Measurements from ENCODE around the gene LCE2D. TPM values are rescaled to one million over a fixed set of nuclear protein-coding genes. Genes with fewer than 3 reads are reported as not detected.
"Not testable (repeated sequence)": the region's sequence is repeated elsewhere in the genome, so short reads cannot be mapped to it uniquely, and the experiment has no call there.

The LCE2D gene
- total RNA-seq, 4 donors from 2014 or later: not detected

GRCh38 chr1:152658649-152659048 is 4.5 kb upstream of the LCE2D start:
- TF ChIP-seq CTCF (IDR thresholded peaks at IDR 0.05; ENCODE audit: low read depth): no peak

DNA sequence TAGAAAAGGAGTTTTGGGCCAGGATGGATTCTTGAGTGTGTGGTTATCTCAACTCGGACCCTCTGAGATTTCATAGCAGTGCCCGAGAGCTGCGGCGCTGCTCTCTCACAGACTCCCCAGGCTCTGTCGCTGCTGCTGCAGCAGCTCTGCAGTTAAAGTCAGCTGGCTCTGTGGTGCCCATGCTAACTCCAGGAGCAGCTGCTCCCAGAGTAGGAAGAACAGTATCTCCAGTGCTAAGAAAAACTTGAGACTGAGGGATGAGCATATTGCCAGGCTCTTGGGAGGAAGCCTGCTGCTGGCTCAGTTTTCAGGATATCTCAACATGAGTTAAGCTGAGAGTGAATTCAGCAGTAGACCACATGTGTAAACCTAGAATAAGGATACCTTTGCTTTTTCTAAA is 4.5 kb downstream of the LCE2D start:
- TF ChIP-seq CTCF (IDR thresholded peaks at IDR 0.05; ENCODE audit: low read depth): no peak

DNA sequence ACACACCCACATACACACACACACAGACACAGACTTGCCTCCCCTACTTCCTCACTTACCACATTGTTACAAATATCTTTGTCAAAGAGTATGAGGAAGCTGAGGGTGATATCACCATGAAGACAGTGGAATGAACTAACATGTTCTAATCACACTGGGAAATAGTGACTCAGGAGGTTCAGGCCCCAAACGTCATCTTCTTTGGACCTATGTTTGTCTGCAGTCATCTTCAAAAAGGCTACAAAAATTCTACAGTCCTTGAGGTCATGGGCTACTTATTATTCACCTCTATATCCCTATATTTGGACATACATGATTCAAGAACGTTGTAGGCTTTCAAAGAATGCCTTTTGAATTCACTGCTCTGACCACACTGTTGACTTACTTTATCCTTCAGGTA is 9.8 kb downstream of the LCE2D start:
- no peak for TF ChIP-seq CTCF (IDR thresholded peaks at IDR 0.05; ENCODE audit: low read depth)

DNA sequence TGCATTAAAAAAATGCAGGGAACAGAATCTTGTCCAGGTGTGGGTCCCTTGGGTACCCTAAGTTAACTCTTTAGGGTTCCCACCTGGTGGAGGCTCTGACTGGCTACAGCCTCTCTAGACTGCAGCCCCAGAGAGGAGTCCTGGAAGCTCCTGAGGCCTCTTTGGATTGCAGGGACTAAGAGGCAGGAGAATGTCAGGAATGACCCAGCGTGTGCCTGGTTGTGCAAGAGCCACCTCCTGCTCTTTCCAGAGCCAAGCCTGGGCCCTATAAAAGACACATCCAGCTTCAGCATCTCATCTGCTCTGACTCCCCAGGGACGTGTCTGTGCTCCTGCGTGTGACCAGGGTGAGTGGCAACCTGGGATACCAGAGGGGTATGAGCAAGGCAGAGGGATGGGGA is 11.8 kb downstream of the LCE2D start, which contains the start of gene LCE2C:
TSS of gene LCE2C (plus strand) at position 297 of the 400 bp plus-strand sequence. CDS start 737 bp downstream, outside the sequence.
- not testable (repeated sequence) for TF ChIP-seq CTCF (IDR thresholded peaks at IDR 0.05; ENCODE audit: low read depth)

- TF ChIP-seq CTCF (IDR thresholded peaks at IDR 0.05; ENCODE audit: low read depth): no peak
Measured at GRCh38 chr1:152679459-152679858, 16.3 kb downstream of the LCE2D start.

GRCh38 chr1:152681616-152682015 is 18.4 kb downstream of the LCE2D start:
- TF ChIP-seq CTCF (IDR thresholded peaks at IDR 0.05; ENCODE audit: low read depth): no peak

- no peak for TF ChIP-seq CTCF (IDR thresholded peaks at IDR 0.05; ENCODE audit: low read depth)
Measured at GRCh38 chr1:152683846-152684245, 20.7 kb downstream of the LCE2D start.
